NB4 (cell line): ENCODE results near the gene EXO1.

Experiments
- MAX ChIP-seq: IDR thresholded peaks from 2 replicates; pipeline ENCODE4 v1.6.1; 2011; ENCODE audit warnings: low read depth, low read length
- MYC ChIP-seq: IDR thresholded peaks from 2 replicates; pipeline ENCODE4 v1.6.1; 2011; ENCODE audit warnings: low read depth, low read length
- POLR2A ChIP-seq: IDR thresholded peaks from 2 replicates; pipeline ENCODE4 v1.6.1; 2011; ENCODE audit warnings: mild to moderate bottlenecking; ENCODE audit not compliant: insufficient read length; ENCODE audit errors: extremely low read depth
- TF ChIP-seq, protein P1 (sequence below): IDR thresholded peaks from one replicate; pipeline ENCODE4 v1.5.1; 2012; ENCODE audit warnings: low read depth, low read length

GRCh38 chr1:241816008-241816407, 32.0 kb upstream of the EXO1 start:
- TF ChIP-seq, protein P1, sequence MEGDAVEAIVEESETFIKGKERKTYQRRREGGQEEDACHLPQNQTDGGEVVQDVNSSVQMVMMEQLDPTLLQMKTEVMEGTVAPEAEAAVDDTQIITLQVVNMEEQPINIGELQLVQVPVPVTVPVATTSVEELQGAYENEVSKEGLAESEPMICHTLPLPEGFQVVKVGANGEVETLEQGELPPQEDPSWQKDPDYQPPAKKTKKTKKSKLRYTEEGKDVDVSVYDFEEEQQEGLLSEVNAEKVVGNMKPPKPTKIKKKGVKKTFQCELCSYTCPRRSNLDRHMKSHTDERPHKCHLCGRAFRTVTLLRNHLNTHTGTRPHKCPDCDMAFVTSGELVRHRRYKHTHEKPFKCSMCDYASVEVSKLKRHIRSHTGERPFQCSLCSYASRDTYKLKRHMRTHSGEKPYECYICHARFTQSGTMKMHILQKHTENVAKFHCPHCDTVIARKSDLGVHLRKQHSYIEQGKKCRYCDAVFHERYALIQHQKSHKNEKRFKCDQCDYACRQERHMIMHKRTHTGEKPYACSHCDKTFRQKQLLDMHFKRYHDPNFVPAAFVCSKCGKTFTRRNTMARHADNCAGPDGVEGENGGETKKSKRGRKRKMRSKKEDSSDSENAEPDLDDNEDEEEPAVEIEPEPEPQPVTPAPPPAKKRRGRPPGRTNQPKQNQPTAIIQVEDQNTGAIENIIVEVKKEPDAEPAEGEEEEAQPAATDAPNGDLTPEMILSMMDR, result no peak
- no peak for TF ChIP-seq POLR2A
- no peak for TF ChIP-seq MYC
- no peak for TF ChIP-seq MAX
